Activated CD4-positive, CD25-positive, alpha-beta regulatory T cell treated with anti-CD3 and anti-CD28 coated beads, Interleukin-2, amount 50 U/mL, for 72 hours (primary cell): ENCODE measurements around the gene OR13D1.
"Not testable (repeated sequence)": the region's sequence is repeated elsewhere in the genome, so short reads cannot be mapped to it uniquely, and the experiment has no call there.

ENCODE experiments used
- DNase-seq: peaks from one replicate; pipeline ENCODE4 v3.0.0; 2021

The OR13D1 gene

GRCh38 chr9:104694218-104694617 is at the start of gene OR13D1:
Gene OR13D1 (plus strand): TSS chr9:104694518. CDS start chr9:104694518, 0 bp downstream.
- DNase-seq = no peak

DNA sequence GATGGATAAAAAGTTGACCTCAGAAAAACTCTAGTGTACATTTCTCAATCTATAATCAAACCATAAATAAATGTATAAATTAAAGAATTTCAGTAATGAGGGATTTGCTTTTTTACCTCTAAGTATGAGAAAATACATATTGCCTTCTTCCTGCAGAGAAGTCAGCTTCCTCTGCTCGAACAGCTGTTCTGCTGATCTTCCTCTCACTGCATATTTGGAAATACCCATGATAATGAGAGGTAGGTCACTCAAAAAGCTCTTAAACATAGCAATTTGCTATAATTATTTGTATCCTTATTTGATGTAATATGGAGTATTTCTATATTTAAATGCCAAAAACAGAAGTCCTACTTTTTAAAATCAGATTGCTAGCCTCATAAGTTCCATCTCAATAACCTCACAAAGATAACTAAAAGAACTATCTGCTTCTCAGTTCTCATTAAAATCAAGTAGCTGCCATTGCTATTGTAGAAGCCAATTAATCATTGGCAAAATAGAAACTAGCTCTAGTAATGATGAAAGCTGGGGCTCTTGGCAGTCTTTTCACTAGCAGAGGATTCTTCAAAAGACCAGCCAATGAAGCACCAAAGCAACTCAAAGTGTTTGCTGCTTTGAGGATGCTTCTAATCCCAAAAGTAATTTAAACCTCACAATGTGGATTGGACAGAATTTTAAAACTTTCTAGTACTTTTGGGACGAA is 35.7 kb upstream of the OR13D1 start:
- no peak for DNase-seq

GRCh38 chr9:104675611-104676010 is 18.7 kb upstream of the OR13D1 start:
- no peak for DNase-seq

- no peak for DNase-seq
Measured at GRCh38 chr9:104682642-104683041, 11.7 kb upstream of the OR13D1 start.

DNA sequence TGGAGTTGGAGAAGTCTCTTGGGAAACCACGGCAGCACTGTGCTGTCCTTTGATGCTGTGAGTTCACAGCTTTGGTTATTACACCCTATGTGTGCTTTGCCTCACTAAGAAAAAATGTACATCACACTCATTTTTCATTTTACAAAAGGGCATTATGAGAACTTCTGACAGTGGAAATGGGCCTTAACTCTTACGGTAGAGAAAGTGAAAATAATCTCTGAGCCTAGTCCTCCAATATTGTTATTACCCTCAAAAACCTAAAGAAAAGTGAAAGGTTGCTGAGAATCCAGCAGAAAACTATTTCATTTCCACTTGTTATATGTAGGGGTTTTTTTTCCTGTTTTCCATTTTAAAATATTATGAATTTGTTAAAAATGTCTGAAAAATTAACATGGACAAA is 8.2 kb upstream of the OR13D1 start:
- DNase-seq = no peak

GRCh38 chr9:104700306-104700705 is 6.0 kb downstream of the OR13D1 start:
- no peak for DNase-seq

DNA sequence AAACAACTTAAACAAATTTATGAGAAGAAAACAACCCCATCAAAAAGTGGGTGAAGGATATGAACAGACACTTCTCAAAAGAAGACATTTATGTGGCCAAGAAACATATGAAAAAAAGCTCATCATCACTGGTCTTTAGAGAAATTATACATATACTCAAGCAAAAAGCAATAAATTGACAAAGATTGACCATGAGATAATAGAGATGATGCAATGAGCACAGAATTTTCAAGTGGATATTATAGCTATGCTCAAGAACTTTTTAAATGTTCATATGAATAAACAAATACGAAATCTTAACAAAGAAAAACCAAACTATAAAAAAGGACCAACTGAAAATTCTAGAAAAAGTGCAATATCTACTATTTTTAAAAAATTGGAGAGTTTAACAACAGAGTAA is 14.4 kb downstream of the OR13D1 start:
- DNase-seq = not testable (repeated sequence)

DNA sequence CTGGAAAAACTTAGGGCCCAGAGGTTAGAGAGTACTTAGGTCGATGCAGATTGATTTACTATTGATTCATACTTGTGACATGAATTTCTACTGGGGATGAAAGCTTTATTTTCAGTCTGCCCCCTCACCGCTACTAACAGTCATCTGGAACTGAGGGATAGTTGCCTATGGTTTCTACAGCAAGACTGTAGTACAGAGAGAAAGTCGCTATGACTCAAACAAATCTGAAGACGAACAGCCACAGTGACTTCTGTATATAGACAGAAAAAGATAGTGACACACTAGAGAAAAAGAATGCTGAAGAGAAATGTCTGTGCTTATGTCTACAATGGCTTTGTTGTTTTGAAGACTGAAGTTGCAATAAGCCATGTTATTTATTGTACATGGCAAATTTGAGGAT is 17.3 kb downstream of the OR13D1 start:
- DNase-seq = no peak

- no peak for DNase-seq
Measured at GRCh38 chr9:104725014-104725413, 30.7 kb downstream of the OR13D1 start.

DNA sequence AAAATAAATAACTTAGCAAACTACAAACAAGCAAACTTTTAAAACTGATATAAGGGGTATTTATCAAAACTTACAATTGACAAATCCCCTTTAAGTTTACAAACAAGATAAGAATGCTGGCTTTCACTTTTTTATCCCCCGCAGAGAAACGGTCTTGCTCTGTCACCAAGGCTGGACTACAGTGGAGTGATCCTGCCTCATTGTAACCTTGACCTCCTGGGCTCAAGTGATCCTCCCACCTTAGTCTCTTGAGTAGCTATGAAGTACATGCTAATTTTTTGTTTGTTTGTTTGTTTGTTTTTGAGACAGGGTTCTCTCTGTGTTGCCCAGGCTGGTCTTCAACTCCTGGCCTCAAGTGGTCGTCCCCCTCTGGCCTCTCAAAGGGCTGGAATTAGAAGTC is 44.1 kb downstream of the OR13D1 start:
- no peak for DNase-seq

- no peak for DNase-seq
Measured at GRCh38 chr9:104740621-104741020, 46.3 kb downstream of the OR13D1 start.

GRCh38 chr9:104743376-104743985 is 49.2 kb downstream of the OR13D1 start:
- DNase-seq = no peak
